ENCODE measurements around the gene TMBIM4.

The TMBIM4 gene

DNA sequence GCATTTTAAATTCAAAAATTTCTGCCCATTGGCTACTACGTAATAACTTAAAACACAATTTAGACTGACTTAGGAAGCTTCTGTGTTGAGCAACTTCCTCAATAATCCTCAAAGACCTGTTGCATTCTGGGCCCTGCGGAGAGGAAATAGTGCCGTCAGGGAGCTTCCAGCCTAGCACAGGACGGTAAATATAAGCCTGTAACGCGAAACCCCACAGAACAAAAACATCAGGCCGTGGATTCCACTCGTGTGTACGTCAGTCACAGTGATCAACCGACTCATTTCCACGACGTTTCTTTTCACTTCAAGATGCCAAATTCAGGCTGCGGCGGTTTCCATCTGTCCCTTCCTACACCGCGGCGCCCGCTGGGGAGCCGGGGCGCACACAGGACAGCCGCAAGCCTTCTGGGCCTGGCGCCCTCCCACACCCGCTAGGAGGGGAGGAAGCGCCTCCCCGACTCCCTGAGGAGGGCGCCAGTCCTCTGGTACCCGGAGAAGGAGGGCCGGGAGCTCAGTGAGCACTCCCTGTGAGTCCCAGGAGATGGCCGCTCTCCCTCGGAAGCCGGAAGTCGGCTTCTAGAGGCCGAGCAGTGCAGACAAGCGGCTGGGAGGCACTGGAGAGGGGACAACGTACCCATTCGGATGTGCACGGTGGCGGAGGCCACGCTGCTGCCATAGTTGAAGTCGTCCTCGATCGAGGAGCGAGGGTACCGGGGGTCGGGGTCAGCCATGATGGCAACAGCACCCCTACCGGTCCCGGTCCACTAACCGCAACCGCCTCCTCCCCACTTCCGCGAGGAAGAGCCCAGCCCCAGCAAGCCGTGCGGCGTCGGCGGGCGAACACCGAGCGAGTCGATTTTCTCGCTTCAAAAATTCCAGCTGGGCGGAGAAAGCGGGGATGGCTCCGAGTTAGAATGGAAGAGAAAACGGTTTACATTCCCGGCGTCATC, at the start of gene TMBIM4 (continued):
- TF ChIP-seq ZNF223 (tag by site-specific recombination; IDR thresholded peaks at IDR 0.05) (0 out of 2 replicates have a peak, but pooled peaks have one; percentile 15), ZNF350 (tag by site-specific recombination; IDR thresholded peaks at IDR 0.05) (no peak), ZNF2 (tag by site-specific recombination; IDR thresholded peaks at IDR 0.05) (peak; percentile 97), ZNF670 (tag by site-specific recombination; IDR thresholded peaks at IDR 0.05; ENCODE audit: low read depth) (no peak), ZNF169 (tag by site-specific recombination; IDR thresholded peaks at IDR 0.05) (no peak), ZSCAN30 (tag by site-specific recombination; IDR thresholded peaks at IDR 0.05) (peak; percentile 94), ZSCAN16 (tag by site-specific recombination; IDR thresholded peaks at IDR 0.05) (peak; percentile 77), HOXA7 (CRISPR knock-in tag; IDR thresholded peaks at IDR 0.05; ENCODE audit: borderline replicate concordance) (no peak), MYNN (tag by site-specific recombination; IDR thresholded peaks at IDR 0.05; ENCODE audit: borderline replicate concordance) (no peak), SP2 (tag by site-specific recombination; IDR thresholded peaks at IDR 0.05) (peak; percentile 85), SALL2 (tag by site-specific recombination; IDR thresholded peaks at IDR 0.05; ENCODE audit: borderline replicate concordance) (no peak), ZNF654 (tag by site-specific recombination; IDR thresholded peaks at IDR 0.05; ENCODE audit: low read depth) (peak; percentile 2; the same call in 1 of the 2 replicates), ZNF510 (tag by site-specific recombination; IDR thresholded peaks at IDR 0.05; ENCODE audit: insufficient replicate concordance) (no peak), REPIN1 (tag by site-specific recombination; IDR thresholded peaks at IDR 0.05; ENCODE audit: low read depth) (peak; percentile 72; the same call in 1 of the 2 replicates), OSR2 (tag by site-specific recombination; IDR thresholded peaks at IDR 0.05) (peak; percentile 92), ZNF121 (tag by site-specific recombination; IDR thresholded peaks at IDR 0.05) (peak; percentile 25; the same call in 1 of the 2 replicates), ZNF423 (tag by site-specific recombination; IDR thresholded peaks at IDR 0.05) (peak; percentile 97), ZNF777 (tag by site-specific recombination; IDR thresholded peaks at IDR 0.05; ENCODE audit: borderline replicate concordance) (peak; percentile 73; the same call in 1 of the 2 replicates), ZNF843 (tag by site-specific recombination; IDR thresholded peaks at IDR 0.05) (peak; percentile 69; the same call in 1 of the 2 replicates)
- TF ChIP-seq, protein P1, sequence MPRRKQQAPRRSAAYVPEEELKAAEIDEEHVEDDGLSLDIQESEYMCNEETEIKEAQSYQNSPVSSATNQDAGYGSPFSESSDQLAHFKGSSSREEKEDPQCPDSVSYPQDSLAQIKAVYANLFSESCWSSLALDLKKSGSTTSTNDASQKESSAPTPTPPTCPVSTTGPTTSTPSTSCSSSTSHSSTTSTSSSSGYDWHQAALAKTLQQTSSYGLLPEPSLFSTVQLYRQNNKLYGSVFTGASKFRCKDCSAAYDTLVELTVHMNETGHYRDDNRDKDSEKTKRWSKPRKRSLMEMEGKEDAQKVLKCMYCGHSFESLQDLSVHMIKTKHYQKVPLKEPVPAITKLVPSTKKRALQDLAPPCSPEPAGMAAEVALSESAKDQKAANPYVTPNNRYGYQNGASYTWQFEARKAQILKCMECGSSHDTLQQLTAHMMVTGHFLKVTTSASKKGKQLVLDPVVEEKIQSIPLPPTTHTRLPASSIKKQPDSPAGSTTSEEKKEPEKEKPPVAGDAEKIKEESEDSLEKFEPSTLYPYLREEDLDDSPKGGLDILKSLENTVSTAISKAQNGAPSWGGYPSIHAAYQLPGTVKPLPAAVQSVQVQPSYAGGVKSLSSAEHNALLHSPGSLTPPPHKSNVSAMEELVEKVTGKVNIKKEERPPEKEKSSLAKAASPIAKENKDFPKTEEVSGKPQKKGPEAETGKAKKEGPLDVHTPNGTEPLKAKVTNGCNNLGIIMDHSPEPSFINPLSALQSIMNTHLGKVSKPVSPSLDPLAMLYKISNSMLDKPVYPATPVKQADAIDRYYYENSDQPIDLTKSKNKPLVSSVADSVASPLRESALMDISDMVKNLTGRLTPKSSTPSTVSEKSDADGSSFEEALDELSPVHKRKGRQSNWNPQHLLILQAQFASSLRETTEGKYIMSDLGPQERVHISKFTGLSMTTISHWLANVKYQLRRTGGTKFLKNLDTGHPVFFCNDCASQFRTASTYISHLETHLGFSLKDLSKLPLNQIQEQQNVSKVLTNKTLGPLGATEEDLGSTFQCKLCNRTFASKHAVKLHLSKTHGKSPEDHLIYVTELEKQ (tag by site-specific recombination; IDR thresholded peaks at IDR 0.05; ENCODE audit: borderline replicate concordance) = 0 out of 2 replicates have a peak, but pooled peaks have one; percentile 11
- TF ChIP-seq, protein P2, sequence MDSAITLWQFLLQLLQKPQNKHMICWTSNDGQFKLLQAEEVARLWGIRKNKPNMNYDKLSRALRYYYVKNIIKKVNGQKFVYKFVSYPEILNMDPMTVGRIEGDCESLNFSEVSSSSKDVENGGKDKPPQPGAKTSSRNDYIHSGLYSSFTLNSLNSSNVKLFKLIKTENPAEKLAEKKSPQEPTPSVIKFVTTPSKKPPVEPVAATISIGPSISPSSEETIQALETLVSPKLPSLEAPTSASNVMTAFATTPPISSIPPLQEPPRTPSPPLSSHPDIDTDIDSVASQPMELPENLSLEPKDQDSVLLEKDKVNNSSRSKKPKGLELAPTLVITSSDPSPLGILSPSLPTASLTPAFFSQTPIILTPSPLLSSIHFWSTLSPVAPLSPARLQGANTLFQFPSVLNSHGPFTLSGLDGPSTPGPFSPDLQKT (IDR thresholded peaks at IDR 0.05; ENCODE audit: borderline replicate concordance, low read depth, low read length) = no peak
- TF ChIP-seq, protein P3, sequence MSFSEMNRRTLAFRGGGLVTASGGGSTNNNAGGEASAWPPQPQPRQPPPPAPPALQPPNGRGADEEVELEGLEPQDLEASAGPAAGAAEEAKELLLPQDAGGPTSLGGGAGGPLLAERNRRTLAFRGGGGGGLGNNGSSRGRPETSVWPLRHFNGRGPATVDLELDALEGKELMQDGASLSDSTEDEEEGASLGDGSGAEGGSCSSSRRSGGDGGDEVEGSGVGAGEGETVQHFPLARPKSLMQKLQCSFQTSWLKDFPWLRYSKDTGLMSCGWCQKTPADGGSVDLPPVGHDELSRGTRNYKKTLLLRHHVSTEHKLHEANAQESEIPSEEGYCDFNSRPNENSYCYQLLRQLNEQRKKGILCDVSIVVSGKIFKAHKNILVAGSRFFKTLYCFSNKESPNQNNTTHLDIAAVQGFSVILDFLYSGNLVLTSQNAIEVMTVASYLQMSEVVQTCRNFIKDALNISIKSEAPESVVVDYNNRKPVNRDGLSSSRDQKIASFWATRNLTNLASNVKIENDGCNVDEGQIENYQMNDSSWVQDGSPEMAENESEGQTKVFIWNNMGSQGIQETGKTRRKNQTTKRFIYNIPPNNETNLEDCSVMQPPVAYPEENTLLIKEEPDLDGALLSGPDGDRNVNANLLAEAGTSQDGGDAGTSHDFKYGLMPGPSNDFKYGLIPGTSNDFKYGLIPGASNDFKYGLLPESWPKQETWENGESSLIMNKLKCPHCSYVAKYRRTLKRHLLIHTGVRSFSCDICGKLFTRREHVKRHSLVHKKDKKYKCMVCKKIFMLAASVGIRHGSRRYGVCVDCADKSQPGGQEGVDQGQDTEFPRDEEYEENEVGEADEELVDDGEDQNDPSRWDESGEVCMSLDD (tag by site-specific recombination; IDR thresholded peaks at IDR 0.05) = peak; percentile 95
- TF ChIP-seq, protein P4, sequence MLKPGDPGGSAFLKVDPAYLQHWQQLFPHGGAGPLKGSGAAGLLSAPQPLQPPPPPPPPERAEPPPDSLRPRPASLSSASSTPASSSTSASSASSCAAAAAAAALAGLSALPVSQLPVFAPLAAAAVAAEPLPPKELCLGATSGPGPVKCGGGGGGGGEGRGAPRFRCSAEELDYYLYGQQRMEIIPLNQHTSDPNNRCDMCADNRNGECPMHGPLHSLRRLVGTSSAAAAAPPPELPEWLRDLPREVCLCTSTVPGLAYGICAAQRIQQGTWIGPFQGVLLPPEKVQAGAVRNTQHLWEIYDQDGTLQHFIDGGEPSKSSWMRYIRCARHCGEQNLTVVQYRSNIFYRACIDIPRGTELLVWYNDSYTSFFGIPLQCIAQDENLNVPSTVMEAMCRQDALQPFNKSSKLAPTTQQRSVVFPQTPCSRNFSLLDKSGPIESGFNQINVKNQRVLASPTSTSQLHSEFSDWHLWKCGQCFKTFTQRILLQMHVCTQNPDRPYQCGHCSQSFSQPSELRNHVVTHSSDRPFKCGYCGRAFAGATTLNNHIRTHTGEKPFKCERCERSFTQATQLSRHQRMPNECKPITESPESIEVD (tag by site-specific recombination; IDR thresholded peaks at IDR 0.05) = 0 out of 2 replicates have a peak, but pooled peaks have one; percentile 7
- TF ChIP-seq, protein P5, sequence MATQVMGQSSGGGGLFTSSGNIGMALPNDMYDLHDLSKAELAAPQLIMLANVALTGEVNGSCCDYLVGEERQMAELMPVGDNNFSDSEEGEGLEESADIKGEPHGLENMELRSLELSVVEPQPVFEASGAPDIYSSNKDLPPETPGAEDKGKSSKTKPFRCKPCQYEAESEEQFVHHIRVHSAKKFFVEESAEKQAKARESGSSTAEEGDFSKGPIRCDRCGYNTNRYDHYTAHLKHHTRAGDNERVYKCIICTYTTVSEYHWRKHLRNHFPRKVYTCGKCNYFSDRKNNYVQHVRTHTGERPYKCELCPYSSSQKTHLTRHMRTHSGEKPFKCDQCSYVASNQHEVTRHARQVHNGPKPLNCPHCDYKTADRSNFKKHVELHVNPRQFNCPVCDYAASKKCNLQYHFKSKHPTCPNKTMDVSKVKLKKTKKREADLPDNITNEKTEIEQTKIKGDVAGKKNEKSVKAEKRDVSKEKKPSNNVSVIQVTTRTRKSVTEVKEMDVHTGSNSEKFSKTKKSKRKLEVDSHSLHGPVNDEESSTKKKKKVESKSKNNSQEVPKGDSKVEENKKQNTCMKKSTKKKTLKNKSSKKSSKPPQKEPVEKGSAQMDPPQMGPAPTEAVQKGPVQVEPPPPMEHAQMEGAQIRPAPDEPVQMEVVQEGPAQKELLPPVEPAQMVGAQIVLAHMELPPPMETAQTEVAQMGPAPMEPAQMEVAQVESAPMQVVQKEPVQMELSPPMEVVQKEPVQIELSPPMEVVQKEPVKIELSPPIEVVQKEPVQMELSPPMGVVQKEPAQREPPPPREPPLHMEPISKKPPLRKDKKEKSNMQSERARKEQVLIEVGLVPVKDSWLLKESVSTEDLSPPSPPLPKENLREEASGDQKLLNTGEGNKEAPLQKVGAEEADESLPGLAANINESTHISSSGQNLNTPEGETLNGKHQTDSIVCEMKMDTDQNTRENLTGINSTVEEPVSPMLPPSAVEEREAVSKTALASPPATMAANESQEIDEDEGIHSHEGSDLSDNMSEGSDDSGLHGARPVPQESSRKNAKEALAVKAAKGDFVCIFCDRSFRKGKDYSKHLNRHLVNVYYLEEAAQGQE (tag by site-specific recombination; IDR thresholded peaks at IDR 0.05) = peak; percentile 48; the same call in 1 of the 2 replicates
